ENCODE data around the gene PDE6D.

DNA sequence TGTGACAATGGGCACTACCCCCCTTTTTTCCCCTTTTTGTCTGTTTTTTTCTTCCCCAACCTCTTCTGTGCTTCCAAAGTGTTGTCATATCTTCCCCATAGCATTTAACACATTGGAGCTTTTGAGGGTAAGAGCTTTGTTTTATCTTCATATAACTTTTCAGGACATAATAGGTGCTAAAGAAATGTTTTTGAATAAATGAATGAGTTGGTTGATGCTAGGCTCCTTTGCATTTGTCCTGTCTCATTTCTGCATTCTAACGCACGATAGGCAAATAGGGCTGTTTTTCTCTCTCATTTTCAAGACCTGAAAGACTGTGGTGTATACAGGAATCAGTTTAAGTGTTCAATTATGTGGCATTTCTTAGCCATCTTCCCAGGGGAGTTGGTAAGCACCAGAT, 4.3 kb upstream of the PDE6D start:
- TF ChIP-seq, protein P1, sequence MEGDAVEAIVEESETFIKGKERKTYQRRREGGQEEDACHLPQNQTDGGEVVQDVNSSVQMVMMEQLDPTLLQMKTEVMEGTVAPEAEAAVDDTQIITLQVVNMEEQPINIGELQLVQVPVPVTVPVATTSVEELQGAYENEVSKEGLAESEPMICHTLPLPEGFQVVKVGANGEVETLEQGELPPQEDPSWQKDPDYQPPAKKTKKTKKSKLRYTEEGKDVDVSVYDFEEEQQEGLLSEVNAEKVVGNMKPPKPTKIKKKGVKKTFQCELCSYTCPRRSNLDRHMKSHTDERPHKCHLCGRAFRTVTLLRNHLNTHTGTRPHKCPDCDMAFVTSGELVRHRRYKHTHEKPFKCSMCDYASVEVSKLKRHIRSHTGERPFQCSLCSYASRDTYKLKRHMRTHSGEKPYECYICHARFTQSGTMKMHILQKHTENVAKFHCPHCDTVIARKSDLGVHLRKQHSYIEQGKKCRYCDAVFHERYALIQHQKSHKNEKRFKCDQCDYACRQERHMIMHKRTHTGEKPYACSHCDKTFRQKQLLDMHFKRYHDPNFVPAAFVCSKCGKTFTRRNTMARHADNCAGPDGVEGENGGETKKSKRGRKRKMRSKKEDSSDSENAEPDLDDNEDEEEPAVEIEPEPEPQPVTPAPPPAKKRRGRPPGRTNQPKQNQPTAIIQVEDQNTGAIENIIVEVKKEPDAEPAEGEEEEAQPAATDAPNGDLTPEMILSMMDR (IDR thresholded peaks at IDR 0.05): no peak
- TF ChIP-seq POLR2AphosphoS5 (IDR thresholded peaks at IDR 0.05) (no peak), EP300 (IDR thresholded peaks at IDR 0.05) (no peak)
